Body of pancreas (tissue), 4 donors: Measurements from ENCODE around the gene TEP1. TPM values are rescaled to one million over a fixed set of nuclear protein-coding genes. Genes with fewer than 3 reads are reported as not detected.
A peak's percentile ranks its signal among the peaks of the same experiment; 100 is the strongest.

ENCODE experiments used
- ATAC-seq: fragments of 150-250 bp; one replicate; pipeline ENCODE4 v1.9.1; 2016
- DNase-seq, 4 donors: peaks; one replicate each; pipeline ENCODE4 v3.0.0-alpha.2; 2019
- H3K27ac ChIP-seq, 4 donors: fragments of 200-600 bp; sonication (generic); 1 replicate in 3 of 4; 2 replicates in 1 of 4; pipeline versions ENCODE4 v1.5.1 to v1.6.1; 2016 to 2019; ENCODE audit warnings: mild to moderate bottlenecking in 1 of 4, mixed read lengths in 1 of 4, moderate library complexity in 1 of 4
- H3K27me3 ChIP-seq, 2 donors: fragments of 200-600 bp; sonication (generic); one replicate each; pipeline ENCODE4 v1.6.0; 2016; ENCODE audit warnings: mild to moderate bottlenecking in 1 of 2
- H3K36me3 ChIP-seq, 2 donors: fragments of 200-600 bp; sonication (generic); replicated peaks in 1 of 2; 2 replicates each; pipeline ENCODE4 v1.5.1; 2016; ENCODE audit warnings: low read depth in 2 of 2; ENCODE audit not compliant: insufficient read depth in 1 of 2
- H3K4me1 ChIP-seq: fragments of 200-600 bp; sonication (generic); one replicate; pipeline ENCODE4 v1.6.0; 2016
- H3K4me3 ChIP-seq, 2 donors: fragments of 200-600 bp; sonication (generic); 1 replicate in 1 of 2; 2 replicates in 1 of 2; pipeline ENCODE4 v1.5.1; 2016 to 2019
- H3K9me3 ChIP-seq, 3 donors: fragments of 200-600 bp; sonication (generic); 1 replicate in 2 of 3; 2 replicates in 1 of 3; pipeline ENCODE4 v1.5.1; 2016
- CTCF ChIP-seq, 7 experiments: fragments of 450-650 bp in 4 of 7; fragments of 200-600 bp in 3 of 7; sonication (generic) in 3 of 7; IDR thresholded peaks; one replicate each; pipeline ENCODE4 v1.5.1; 2016 to 2019; ENCODE audit warnings: antibody characterized with exemption in 7 of 7
- POLR2A ChIP-seq, 3 donors: fragments of 450-650 bp; IDR thresholded peaks; one replicate each; pipeline ENCODE4 v1.6.1; 2016; ENCODE audit warnings: antibody characterized with exemption in 3 of 3, mild to moderate bottlenecking in 2 of 3
- WGBS, 2 donors: methylation state at CpG; one replicate each; pipeline ENCODE4 v1.1.5; 2017; 5-methylcytosine and 5-hydroxymethylcytosine counted together
- intact Hi-C: fragments of 100-400 bp; cut with DNase I; formaldehyde crosslinking; loops from one replicate; pipeline ENCODE4 v1.15.1; 2023
- total RNA-seq, 2 donors: library from RNA; depleted of rRNA; stranded (reverse); fragments of >200 nt; gene quantifications; one replicate each; pipeline ENCODE4 v1.1.0, GENCODE V29; 2016

The TEP1 gene
- total RNA-seq, 2 donors from 2014 or later: 32.3 to 35.3 TPM

DNA sequence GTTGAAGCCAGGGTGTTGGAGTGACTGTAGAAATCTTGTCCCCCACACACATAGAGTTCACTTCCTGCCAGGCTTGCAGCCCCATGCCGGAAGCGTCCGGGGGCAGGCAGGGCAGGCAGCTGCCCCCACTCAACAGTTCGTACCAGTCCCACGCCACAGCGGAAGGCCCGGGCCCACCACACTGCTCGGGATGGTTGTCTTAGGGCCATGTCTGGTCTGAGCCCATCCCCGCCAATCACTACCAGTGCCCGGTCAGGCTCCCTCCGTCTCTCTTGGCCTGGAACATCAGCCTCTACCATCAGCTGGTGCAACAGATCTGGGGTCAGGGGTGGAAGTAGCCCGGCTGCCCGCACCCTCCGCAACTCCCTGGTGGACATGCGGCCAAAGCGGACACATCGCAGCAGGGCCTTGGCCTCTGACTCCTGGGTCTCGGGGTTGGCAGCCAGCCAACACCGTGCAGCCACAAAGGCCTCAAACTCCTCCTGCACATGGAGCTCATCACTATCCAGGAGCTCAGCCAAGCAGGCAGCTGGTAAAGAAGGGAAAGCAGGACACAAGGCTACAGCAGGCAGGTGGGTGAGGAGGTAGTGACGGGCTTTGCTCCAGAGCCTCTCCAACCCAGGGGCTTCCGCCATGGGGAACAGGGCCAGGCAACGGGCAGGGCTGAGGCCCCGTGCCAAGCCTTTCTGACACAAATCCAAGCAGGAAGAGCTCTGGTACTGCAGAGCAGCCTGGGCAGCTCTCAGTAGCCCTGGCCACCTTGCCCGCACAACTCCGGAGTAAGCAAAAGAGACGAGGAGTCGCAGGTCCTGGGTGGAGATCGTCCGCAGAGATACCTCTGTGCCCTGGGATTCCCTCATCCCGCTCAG lies 16.7 kb upstream of the TEP1 start:
- Histone ChIP-seq H3K9me3 (no peaks in the 10 kb centered on the region), H3K4me1 (peaks cover 8% of the 10 kb centered on the region), H3K36me3 (no peaks in the 10 kb centered on the region), H3K27me3 (no peaks in the 10 kb centered on the region), H3K27ac (no peak overlapping the region), H3K4me3 (no peak overlapping the region)
- TF ChIP-seq CTCF (IDR thresholded peaks at IDR 0.05) (no peak), POLR2A (IDR thresholded peaks at IDR 0.05) (no peak)
- DNase-seq (peak; percentile 38 to 75 (median 56)), ATAC-seq (peak; percentile 48)
- intact Hi-C loops: no loop called here
- 47 to 70% methylated on average over 3 to 30 of the region's 30 CpGs for WGBS, 2 donors

DNA sequence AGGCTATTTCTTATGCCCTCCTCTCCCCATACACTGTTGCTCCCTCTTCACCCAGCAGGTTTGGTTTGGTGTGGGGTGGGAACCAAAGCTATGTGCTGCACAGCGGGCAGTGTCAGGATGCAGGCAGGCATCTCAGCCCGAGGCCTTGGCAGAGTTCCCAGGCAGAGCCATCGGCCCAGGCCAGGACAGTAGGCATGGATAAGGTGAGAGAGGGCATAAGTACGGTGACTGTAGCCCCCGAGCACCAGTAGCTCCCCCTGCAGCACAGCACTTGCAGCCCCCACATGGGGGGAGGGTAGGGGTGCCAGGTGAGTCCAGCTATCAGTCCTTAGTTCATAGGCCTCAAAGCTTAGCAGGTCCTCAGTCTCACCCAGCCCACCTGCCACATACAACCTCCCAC lies 15.5 kb upstream of the TEP1 start:
- DNase-seq (no peak), ATAC-seq (no peak)
- no peaks in the 10 kb centered on the region for H3K9me3 ChIP-seq
- peaks cover 8% of the 10 kb centered on the region for H3K4me1 ChIP-seq
- 37 to 54% methylated on average over 5 of the region's 5 CpGs for WGBS, 2 donors
- H3K27ac ChIP-seq: no peak overlapping the region
- H3K27me3 ChIP-seq: no peaks in the 10 kb centered on the region
- H3K36me3 ChIP-seq: no peaks in the 10 kb centered on the region
- no peak overlapping the region for H3K4me3 ChIP-seq
- intact Hi-C loops: no loop called here
- TF ChIP-seq POLR2A (IDR thresholded peaks at IDR 0.05): no peak
- TF ChIP-seq CTCF (IDR thresholded peaks at IDR 0.05): no peak

- Histone ChIP-seq H3K27ac (peak overlapping the region in 1 of 4 donors; percentile 31), H3K4me3 (no peak overlapping the region), H3K27me3 (no peaks in the 10 kb centered on the region), H3K36me3 (no peaks in the 10 kb centered on the region), H3K9me3 (no peaks in the 10 kb centered on the region), H3K4me1 (peaks cover 8% of the 10 kb centered on the region)
- intact Hi-C loops: no loop called here
- WGBS, 2 donors: 57 to 80% methylated on average over 5 of the region's 5 CpGs
- no peak for TF ChIP-seq CTCF (IDR thresholded peaks at IDR 0.05)
- TF ChIP-seq POLR2A (IDR thresholded peaks at IDR 0.05): no peak
- DNase-seq (no peak), ATAC-seq (no peak)
These were observed 14.7 kb upstream of the TEP1 start for GRCh38 chr14:20428010-20428365.

DNA sequence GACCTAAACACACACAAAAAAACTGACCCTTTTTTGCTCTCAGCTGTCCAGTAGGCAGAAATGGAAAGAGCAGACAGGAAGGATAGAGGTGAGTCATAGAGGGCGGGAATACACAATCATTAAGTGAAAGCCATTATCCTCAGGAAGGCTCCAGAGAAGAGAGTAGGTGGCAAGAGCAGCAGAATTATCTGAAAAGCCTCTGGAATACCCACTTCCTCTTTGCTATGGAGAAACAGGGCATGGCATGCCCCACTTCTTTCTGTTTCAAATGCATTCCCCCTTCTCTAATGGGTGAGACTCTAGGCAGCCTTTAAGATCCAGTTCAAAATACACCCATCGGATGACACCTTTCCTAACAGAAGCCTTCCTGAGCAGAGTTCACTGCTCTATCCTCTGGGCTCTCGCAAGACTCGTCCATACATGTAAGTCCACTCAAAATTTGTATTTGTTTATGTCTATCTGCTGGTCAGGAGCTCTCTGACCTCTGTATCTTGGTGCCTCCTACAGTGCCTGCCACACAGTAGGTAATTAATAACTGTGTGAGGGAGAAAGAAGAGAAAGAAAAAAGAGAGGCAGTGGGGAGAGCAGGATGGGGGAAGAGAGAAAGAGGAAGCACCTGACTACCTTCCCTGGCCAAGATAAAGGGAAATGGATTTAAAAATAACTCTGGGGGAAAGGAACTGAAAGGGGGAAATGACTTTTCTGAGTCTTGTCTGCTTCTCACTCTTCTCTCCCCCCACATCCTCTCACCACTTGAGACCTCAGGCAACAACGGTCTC lies 14.1 kb upstream of the TEP1 start:
- Histone ChIP-seq H3K27ac (peak overlapping the region in 2 of 4 donors; percentile 31 to 39), H3K4me1 (peaks cover 8% of the 10 kb centered on the region), H3K9me3 (no peaks in the 10 kb centered on the region), H3K27me3 (no peaks in the 10 kb centered on the region), H3K36me3 (no peaks in the 10 kb centered on the region), H3K4me3 (no peak overlapping the region)
- 59 to 69% methylated on average over 5 of the region's 5 CpGs for WGBS, 2 donors
- intact Hi-C loops: no loop called here
- ATAC-seq (peak; percentile 42), DNase-seq (peak in 1 of 4 donors; percentile 11)
- no peak for TF ChIP-seq POLR2A (IDR thresholded peaks at IDR 0.05)
- TF ChIP-seq CTCF (IDR thresholded peaks at IDR 0.05): no peak
